GM19328 (cell line): Measurements from ENCODE around the gene ANKRD1.

Source experiments
- ATAC-seq: cut with Tn5 transposase; IDR thresholded peaks from one replicate; pipeline ENCODE4 v1.9.1; 2021; ENCODE audit warnings: mild to moderate bottlenecking, moderate library complexity; ENCODE audit not compliant: unreplicated experiment

The ANKRD1 gene

DNA sequence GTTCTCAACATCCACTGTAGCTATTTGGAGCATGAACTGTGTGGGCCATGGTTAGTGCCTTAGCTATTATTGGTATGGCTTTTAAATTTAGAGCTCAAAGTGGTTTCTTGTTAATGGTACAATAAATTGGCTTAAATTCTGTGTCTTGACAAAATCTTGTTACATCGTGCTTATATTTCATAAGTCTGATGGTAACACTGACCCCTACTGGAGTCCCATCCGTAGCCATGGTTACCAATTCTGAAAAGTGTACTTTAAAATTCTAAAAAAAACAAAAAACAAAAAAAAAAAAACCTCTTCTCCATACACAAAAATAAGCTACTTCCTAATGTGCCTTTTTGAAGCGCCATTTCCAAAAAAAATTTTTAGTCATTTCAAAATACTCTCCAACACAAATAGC lies 55.5 kb downstream of the ANKRD1 start:
- ATAC-seq, result no peak

DNA sequence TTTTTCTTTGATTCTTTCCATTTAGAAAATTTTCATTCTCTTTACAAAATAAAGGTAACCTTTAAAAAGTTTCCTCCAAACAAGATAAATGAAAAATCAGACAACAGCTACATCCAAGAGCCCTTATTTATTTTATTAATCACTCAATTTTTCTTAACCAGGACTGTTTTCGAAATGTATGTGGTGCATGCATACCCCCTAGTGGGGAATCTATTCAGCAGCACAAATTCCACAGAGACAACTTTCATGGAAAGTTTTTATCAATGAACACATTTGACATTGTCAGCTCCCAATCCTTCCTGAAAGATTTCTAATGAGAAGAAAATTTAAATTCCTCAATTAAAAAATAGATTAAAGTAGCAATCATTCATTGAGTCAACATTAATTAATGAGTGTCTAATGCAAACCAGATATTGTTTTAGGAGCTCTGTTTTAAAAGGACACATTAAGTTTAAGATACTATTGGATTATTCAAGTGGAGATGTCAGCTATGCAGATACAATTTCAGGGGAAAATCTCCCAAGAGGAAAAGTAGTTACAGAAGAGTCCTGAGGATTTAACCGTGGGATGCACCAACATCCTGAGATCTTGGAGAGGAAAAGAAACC lies 57.9 kb downstream of the ANKRD1 start:
- ATAC-seq, result no peak
